ENCODE results near the gene P3H4. TPM values are rescaled to one million over a fixed set of nuclear protein-coding genes. Genes with fewer than 3 reads are reported as not detected.

P3H4 gene
- total RNA-seq, 2 experiments from 2014 or later: 2.2 TPM; not detected in 1

GRCh38 chr17:41781404-41782110, 30.2 kb downstream of the P3H4 start:
- TF ChIP-seq CTCF (conservative IDR thresholded peaks at IDR 0.05; ENCODE audit: low read length) (no peak), EZH2phosphoT487 (IDR thresholded peaks at IDR 0.05; ENCODE audit: borderline replicate concordance, low read depth, low read length) (no peak)
- Histone ChIP-seq H2AFZ (ENCODE audit: low read length) (no peak overlapping the region), H3K4me3 (ENCODE audit: low read depth, low read length, poor library complexity, severe bottlenecking) (no peak overlapping the region), H3K9me2 (ENCODE audit: insufficient read depth, low read length) (no peaks in the 10 kb centered on the region), H3K36me3 (ENCODE audit: insufficient read depth, low read length) (no peaks in the 10 kb centered on the region), H3K9me3 (ENCODE audit: low read length) (no peaks in the 10 kb centered on the region), H3K4me1 (ENCODE audit: insufficient read depth, low read length, poor library complexity, severe bottlenecking) (peaks cover 34% of the 10 kb centered on the region), H4K20me1 (ENCODE audit: insufficient read depth, low read length) (no peaks in the 10 kb centered on the region), H3K79me2 (ENCODE audit: insufficient read depth, low read depth, low read length) (no peaks in the 10 kb centered on the region), H3K27ac (ENCODE audit: low read depth, low read length, poor library complexity, severe bottlenecking) (no peak overlapping the region), H3K4me2 (ENCODE audit: low read length) (no peak overlapping the region)
- no TSS peak for BruUV-seq (replicated peaks)
- intact Hi-C loops (cut with micrococcal nuclease; ENCODE audit: unreplicated experiment): no loop called here
- POLR2A ChIA-PET: no interaction called here
- CTCF ChIA-PET (ENCODE audit: unreplicated experiment): no interaction called here
- DNase-seq (ENCODE audit: low spot score): no peak

GRCh38 chr17:41779954-41780353, 31.8 kb downstream of the P3H4 start:
- Histone ChIP-seq H3K79me2 (ENCODE audit: insufficient read depth, low read depth, low read length) (no peaks in the 10 kb centered on the region), H3K36me3 (ENCODE audit: insufficient read depth, low read length) (no peaks in the 10 kb centered on the region), H4K20me1 (ENCODE audit: insufficient read depth, low read length) (no peaks in the 10 kb centered on the region), H3K9me3 (ENCODE audit: low read length) (no peaks in the 10 kb centered on the region), H3K9me2 (ENCODE audit: insufficient read depth, low read length) (no peaks in the 10 kb centered on the region), H3K4me2 (ENCODE audit: low read length) (no peak overlapping the region), H3K4me3 (ENCODE audit: low read depth, low read length, poor library complexity, severe bottlenecking) (no peak overlapping the region), H3K27ac (ENCODE audit: low read depth, low read length, poor library complexity, severe bottlenecking) (no peak overlapping the region), H3K4me1 (ENCODE audit: insufficient read depth, low read length, poor library complexity, severe bottlenecking) (peaks cover 21% of the 10 kb centered on the region), H2AFZ (ENCODE audit: low read length) (no peak overlapping the region)
- CTCF ChIA-PET (ENCODE audit: unreplicated experiment): no interaction called here
- TF ChIP-seq EZH2phosphoT487 (IDR thresholded peaks at IDR 0.05; ENCODE audit: borderline replicate concordance, low read depth, low read length) (no peak), CTCF (conservative IDR thresholded peaks at IDR 0.05; ENCODE audit: low read length) (no peak)
- no TSS peak for BruUV-seq (replicated peaks)
- POLR2A ChIA-PET: interaction anchor here (0.6 kb wide), 1 partner anchor 323 kb away, joined by 7 read pairs; no protein-coding TSS in a partner anchor
- intact Hi-C loops (cut with micrococcal nuclease; ENCODE audit: unreplicated experiment): no loop called here
- no peak for DNase-seq (ENCODE audit: low spot score)

- intact Hi-C loops (cut with micrococcal nuclease; ENCODE audit: unreplicated experiment): no loop called here
- no peak for DNase-seq (ENCODE audit: low spot score)
- H3K4me1 ChIP-seq (ENCODE audit: insufficient read depth, low read length, poor library complexity, severe bottlenecking): peaks cover 17% of the 10 kb centered on the region
- H3K4me3 ChIP-seq (ENCODE audit: low read depth, low read length, poor library complexity, severe bottlenecking): no peak overlapping the region
- no peaks in the 10 kb centered on the region for H3K9me3 ChIP-seq (ENCODE audit: low read length)
- no peak overlapping the region for H2AFZ ChIP-seq (ENCODE audit: low read length)
- H4K20me1 ChIP-seq (ENCODE audit: insufficient read depth, low read length): no peaks in the 10 kb centered on the region
- ChIA-PET POLR2A (no interaction called here), CTCF (ENCODE audit: unreplicated experiment) (interaction anchor here (1.7 kb wide), 1 partner anchor 9 kb away, joined by 7 read pairs; the partner anchor contains the start of gene JUP)
- no peak for TF ChIP-seq CTCF (conservative IDR thresholded peaks at IDR 0.05; ENCODE audit: low read length)
- TF ChIP-seq EZH2phosphoT487 (IDR thresholded peaks at IDR 0.05; ENCODE audit: borderline replicate concordance, low read depth, low read length): no peak
- BruUV-seq (replicated peaks): no TSS peak
- no peaks in the 10 kb centered on the region for H3K36me3 ChIP-seq (ENCODE audit: insufficient read depth, low read length)
- no peaks in the 10 kb centered on the region for H3K9me2 ChIP-seq (ENCODE audit: insufficient read depth, low read length)
- H3K27ac ChIP-seq (ENCODE audit: low read depth, low read length, poor library complexity, severe bottlenecking): no peak overlapping the region
- H3K4me2 ChIP-seq (ENCODE audit: low read length): no peak overlapping the region
- H3K79me2 ChIP-seq (ENCODE audit: insufficient read depth, low read depth, low read length): no peaks in the 10 kb centered on the region
Observed at GRCh38 chr17:41777574-41778188, 34.1 kb downstream of the P3H4 start.

Measured in OCI-LY7 (cell line).